LNCAP (cell line): ENCODE data around the gene LEFTY2.

Experiments used
- TF ChIP-seq, protein P1 (sequence below): fragments of 450-650 bp; IDR thresholded peaks from 2 replicates; pipeline ENCODE4 v1.5.1; 2017; ENCODE audit warnings: mild to moderate bottlenecking

Gene LEFTY2

DNA sequence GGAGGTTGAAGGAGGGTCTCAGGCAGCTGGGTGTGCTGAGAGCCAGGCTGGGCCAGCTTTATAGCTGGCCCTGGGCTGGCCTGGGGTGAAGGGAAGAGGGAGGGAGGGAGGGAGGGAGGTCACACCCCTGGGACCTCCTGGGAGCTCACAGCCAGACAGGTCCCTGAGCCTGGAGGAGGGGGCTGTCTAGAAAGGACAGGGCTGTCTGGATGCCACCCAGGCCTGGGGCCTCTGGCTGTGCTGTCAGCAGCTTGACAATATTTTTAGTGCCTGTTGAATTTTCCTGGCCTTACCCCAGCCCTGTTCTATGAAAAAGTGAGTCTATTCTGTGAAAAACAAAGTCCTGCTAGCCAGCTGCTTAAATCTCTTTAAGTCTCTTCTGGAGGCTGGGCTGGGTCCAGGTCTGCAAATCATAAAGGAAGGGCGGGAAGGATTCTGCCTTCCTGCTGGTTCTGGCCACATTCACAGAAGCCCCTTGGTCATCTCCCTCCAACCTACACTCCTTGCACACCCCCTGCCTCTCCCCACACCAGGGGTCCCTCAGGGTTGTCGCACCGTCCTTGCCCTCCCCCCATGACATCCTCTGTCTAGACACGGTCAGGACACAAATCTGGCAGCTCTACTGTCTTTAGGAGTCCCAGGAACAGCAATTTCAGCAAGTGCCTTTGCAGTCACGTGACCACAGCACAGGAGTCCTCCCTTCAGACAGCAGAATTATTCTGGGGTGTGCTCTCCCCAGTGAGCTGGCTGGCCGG, at the start of gene LEFTY2:
Gene LEFTY2 (minus strand): TSS at position 34 of the 755 bp plus-strand sequence. CDS start 80 bp downstream, outside the sequence.
- TF ChIP-seq, protein P1, sequence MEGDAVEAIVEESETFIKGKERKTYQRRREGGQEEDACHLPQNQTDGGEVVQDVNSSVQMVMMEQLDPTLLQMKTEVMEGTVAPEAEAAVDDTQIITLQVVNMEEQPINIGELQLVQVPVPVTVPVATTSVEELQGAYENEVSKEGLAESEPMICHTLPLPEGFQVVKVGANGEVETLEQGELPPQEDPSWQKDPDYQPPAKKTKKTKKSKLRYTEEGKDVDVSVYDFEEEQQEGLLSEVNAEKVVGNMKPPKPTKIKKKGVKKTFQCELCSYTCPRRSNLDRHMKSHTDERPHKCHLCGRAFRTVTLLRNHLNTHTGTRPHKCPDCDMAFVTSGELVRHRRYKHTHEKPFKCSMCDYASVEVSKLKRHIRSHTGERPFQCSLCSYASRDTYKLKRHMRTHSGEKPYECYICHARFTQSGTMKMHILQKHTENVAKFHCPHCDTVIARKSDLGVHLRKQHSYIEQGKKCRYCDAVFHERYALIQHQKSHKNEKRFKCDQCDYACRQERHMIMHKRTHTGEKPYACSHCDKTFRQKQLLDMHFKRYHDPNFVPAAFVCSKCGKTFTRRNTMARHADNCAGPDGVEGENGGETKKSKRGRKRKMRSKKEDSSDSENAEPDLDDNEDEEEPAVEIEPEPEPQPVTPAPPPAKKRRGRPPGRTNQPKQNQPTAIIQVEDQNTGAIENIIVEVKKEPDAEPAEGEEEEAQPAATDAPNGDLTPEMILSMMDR = no peak

DNA sequence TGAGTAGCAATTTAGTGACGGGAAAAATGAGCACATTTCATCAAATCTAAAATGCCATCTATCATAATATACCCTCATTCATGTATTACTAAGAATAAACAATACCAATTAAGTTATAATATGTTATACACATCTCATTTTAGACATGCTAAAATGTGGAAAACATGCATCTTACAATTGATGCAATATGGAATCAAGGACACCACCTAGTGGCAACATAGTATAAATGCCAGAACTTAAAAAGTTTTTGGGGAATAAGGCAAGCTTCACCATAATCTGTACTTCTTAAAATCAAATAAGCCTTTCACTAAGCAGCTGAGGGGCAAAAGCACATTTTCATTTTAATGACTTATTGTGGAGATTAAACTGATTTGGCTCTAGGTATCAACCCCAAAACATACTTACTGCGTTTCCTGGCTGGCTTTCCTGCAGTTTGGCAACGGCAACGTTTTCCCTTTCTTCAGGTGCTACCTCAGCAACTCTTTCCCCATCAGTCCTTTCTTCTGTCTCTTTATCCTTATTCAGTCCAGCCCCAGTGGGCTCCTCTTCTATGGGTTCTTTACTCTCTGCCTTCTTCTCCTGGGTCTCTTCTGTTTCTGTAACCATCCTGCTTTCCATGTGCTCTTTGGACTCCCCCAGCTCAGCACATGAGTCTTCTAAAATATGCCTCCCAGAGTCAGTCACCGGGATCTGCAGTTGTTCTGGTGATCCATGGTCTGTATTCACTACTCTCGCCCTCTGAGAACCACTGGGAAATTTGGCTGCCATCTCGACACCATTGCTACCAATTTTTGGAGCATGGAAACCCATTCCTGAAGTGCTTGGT, 46.7 kb upstream of the LEFTY2 start:
- TF ChIP-seq, protein P1 = peak; percentile 87

GRCh38 chr1:225981714-225982113, 40.7 kb upstream of the LEFTY2 start:
- TF ChIP-seq, protein P1 = no peak

DNA sequence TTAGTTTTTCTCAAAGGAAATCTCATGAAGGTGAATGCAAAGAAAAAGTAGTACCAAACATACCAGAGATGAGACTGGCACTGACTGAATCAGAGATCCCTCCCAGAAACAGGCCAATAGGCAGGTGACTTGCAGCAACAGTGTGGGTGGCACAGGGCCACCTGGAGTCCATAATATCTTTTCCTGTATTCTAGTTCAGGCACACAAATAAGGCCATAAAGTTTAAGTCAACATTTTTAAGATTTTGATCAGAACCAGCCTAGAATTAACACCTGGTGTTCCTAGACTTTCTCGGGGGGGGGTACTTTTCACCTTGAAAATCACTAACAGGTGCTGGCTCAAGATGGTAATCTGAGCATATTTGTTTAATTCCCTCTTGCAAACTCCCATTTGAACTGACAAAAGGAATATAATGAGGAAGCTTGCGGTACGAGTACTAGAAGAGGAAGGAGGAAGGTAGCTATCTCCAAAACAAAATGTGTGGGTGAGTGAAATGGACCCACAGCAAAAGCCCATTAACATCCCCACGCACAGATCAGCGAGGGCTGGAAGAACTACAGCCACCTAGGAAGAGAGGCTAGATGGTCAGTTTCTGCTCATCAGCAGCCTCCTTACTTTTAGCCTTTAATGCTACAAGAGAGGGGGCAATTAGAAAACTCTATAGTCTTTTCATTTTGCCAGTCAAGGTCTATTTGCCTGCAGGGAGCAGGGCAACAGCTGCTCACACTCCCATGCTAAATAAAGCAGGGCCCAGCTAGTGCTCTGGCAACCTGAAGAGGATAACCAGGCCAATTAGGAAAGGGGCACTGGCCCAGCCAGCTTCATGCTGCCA, 39.2 kb upstream of the LEFTY2 start:
- TF ChIP-seq, protein P1 = no peak

GRCh38 chr1:225979421-225979820, 38.4 kb upstream of the LEFTY2 start:
- TF ChIP-seq, protein P1 = no peak

DNA sequence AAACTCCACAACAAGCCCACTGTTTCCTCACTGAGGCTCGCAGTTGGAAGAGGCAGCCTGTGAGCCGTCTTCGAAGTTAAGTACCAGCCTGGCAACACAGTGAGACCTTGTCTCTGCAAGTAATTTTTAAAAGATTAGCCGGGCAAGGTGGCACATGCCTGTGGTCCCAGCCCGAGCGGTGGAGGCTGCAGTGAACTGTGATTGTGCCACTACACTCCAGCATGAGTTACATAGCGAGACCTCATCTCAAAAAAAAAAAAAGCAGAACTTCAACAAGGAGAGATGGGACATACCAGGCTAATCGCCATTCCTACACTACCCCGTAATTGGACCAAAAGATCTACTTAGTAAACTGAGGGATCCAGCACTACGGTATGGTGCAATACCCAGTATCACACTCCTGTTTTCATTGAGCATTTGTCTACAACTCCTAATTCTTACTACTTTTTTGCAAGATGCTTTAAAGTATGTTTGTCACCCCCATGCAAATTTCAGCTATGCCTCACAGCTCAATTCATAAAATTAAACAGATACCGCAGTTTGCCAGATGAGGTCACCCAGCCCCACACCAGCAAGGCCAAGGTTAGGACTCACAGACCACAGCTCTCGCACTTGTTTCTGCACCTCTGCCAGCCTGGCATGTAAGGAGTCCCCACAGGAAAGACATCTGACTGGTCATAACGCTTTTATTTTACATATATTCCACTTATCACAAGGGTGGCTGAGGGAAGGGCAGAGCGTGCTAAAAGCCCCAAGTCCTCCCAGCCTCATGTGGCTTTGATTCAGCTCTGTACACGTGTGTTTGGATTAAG, 37.1 kb upstream of the LEFTY2 start:
- TF ChIP-seq, protein P1 = no peak
